Astrocyte of the spinal cord (primary cell): ENCODE measurements around the gene KRTAP27-1.

Experiments
- DNase-seq: peaks from one replicate; pipeline ENCODE4 v3.0.0; 2011; ENCODE audit warnings: low read depth, low spot score
- H3K4me3 ChIP-seq: 2 replicates; pipeline ENCODE4 v1.5.1; 2011; ENCODE audit warnings: low read depth, mild to moderate bottlenecking, low read length, moderate library complexity
- in situ Hi-C: cut with HindIII; loops from 2 replicates; pipeline ENCODE4 v1.10.0; 2017; ENCODE audit warnings: low sequenced_read_pairs
- TF ChIP-seq, protein P1 (sequence below): IDR thresholded peaks from 2 replicates; pipeline ENCODE4 v1.5.1; 2012; ENCODE audit warnings: low read depth, mild to moderate bottlenecking, low read length, inconsistent platforms

Gene KRTAP27-1

GRCh38 chr21:30349572-30349971 lies 12.1 kb upstream of the KRTAP27-1 start:
- in situ Hi-C loops = no loop called here
- no peak overlapping the region for H3K4me3 ChIP-seq
- TF ChIP-seq, protein P1, sequence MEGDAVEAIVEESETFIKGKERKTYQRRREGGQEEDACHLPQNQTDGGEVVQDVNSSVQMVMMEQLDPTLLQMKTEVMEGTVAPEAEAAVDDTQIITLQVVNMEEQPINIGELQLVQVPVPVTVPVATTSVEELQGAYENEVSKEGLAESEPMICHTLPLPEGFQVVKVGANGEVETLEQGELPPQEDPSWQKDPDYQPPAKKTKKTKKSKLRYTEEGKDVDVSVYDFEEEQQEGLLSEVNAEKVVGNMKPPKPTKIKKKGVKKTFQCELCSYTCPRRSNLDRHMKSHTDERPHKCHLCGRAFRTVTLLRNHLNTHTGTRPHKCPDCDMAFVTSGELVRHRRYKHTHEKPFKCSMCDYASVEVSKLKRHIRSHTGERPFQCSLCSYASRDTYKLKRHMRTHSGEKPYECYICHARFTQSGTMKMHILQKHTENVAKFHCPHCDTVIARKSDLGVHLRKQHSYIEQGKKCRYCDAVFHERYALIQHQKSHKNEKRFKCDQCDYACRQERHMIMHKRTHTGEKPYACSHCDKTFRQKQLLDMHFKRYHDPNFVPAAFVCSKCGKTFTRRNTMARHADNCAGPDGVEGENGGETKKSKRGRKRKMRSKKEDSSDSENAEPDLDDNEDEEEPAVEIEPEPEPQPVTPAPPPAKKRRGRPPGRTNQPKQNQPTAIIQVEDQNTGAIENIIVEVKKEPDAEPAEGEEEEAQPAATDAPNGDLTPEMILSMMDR = no peak
- DNase-seq = no peak

DNA sequence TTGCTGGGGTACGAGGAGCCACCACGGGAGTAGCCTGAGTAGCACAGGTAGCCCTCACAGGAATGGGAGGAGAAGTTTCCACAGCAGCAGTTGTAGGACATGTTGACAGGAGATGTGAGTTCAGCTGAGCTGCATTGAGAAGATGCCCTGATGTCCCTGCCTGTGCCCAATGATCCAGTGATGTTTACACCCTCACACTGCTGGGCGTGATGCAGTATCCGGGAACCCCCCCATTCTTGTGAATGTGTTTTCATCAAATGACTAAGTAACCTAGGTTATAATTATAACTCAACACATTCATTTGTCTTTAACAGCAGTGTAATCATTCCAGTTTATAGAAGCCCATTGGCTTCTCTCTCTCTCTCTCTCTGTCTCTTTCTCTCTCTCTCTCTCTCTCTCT lies 11.0 kb upstream of the KRTAP27-1 start, which contains the start of gene KRTAP23-1:
KRTAP23-1 (minus strand) TSS at position 101 of the 400 bp plus-strand sequence; CDS start at position 101, 0 bp downstream.
- no peak within 1 kb of the TSS for H3K4me3 ChIP-seq
- in situ Hi-C loops = no loop called here
- no peak for DNase-seq
- TF ChIP-seq, protein P1 = no peak

- H3K4me3 ChIP-seq = no peak overlapping the region
- TF ChIP-seq, protein P1 = no peak
- DNase-seq = no peak
- in situ Hi-C loops = no loop called here
Measured at GRCh38 chr21:30345014-30345413, 7.5 kb upstream of the KRTAP27-1 start.

GRCh38 chr21:30340714-30341573 lies 3.5 kb upstream of the KRTAP27-1 start:
- DNase-seq = peak; percentile 23
- in situ Hi-C loops = no loop called here
- TF ChIP-seq, protein P1 = peak; percentile 79
- H3K4me3 ChIP-seq = no peak overlapping the region

GRCh38 chr21:30338717-30339116 lies 1.2 kb upstream of the KRTAP27-1 start:
- no peak overlapping the region for H3K4me3 ChIP-seq
- DNase-seq = no peak
- TF ChIP-seq, protein P1 = no peak
- in situ Hi-C loops = no loop called here

GRCh38 chr21:30337772-30338171 lies 278 bp upstream of the KRTAP27-1 start:
- in situ Hi-C loops = no loop called here
- H3K4me3 ChIP-seq = no peak overlapping the region
- DNase-seq = no peak
- TF ChIP-seq, protein P1 = no peak
